NCI-H460 (cell line): Measurements from ENCODE around the gene SDK2. TPM values are rescaled to one million over a fixed set of nuclear protein-coding genes. Genes with fewer than 3 reads are reported as not detected.
"Not testable (repeated sequence)": the region's sequence is repeated elsewhere in the genome, so short reads cannot be mapped to it uniquely, and the experiment has no call there.

Experiments used
- DNase-seq: peaks from one replicate; pipeline ENCODE4 v3.0.0-alpha.2; 2016; ENCODE audit warnings: low read depth; ENCODE audit errors: extremely low read depth
- total RNA-seq: library from RNA; depleted of rRNA; stranded (reverse); fragments of >200 nt; shearing (Covaris generic); gene quantifications from 2 replicates; pipeline ENCODE4 v1.2.3, GENCODE V29; 2014

Gene SDK2
- total RNA-seq, 1 experiment from 2014 or later, result 0.02 TPM

GRCh38 chr17:73470316-73470826, 173.9 kb downstream of the SDK2 start:
- no peak for DNase-seq

GRCh38 chr17:73469311-73469710, 174.9 kb downstream of the SDK2 start:
- no peak for DNase-seq

GRCh38 chr17:73468221-73468620, 176.0 kb downstream of the SDK2 start:
- DNase-seq, result no peak

- DNase-seq, result no peak
Observed at GRCh38 chr17:73467651-73468050, 176.6 kb downstream of the SDK2 start.

GRCh38 chr17:73466704-73467433, 177.4 kb downstream of the SDK2 start:
- no peak for DNase-seq

- no peak for DNase-seq
Observed at GRCh38 chr17:73465953-73466230, 178.4 kb downstream of the SDK2 start.

- DNase-seq, result no peak
Observed at GRCh38 chr17:73465130-73465952, 178.9 kb downstream of the SDK2 start.

GRCh38 chr17:73464447-73464846, 179.8 kb downstream of the SDK2 start:
- no peak for DNase-seq

GRCh38 chr17:73463821-73464220, 180.4 kb downstream of the SDK2 start:
- no peak for DNase-seq

- no peak for DNase-seq
Observed at GRCh38 chr17:73462823-73463222, 181.4 kb downstream of the SDK2 start.

GRCh38 chr17:73459980-73460379, 184.3 kb downstream of the SDK2 start:
- no peak for DNase-seq

GRCh38 chr17:73455767-73456166, 188.5 kb downstream of the SDK2 start:
- no peak for DNase-seq

GRCh38 chr17:73455050-73455687, 189.1 kb downstream of the SDK2 start:
- no peak for DNase-seq

- not testable (repeated sequence) for DNase-seq
Observed at GRCh38 chr17:73453494-73453893, 190.8 kb downstream of the SDK2 start.

GRCh38 chr17:73453090-73453489, 191.2 kb downstream of the SDK2 start:
- no peak for DNase-seq

GRCh38 chr17:73452009-73452408, 192.2 kb downstream of the SDK2 start:
- no peak for DNase-seq

GRCh38 chr17:73447319-73447718, 196.9 kb downstream of the SDK2 start:
- no peak for DNase-seq

GRCh38 chr17:73446617-73447016, 197.6 kb downstream of the SDK2 start:
- no peak for DNase-seq

- DNase-seq, result no peak
Observed at GRCh38 chr17:73445466-73445865, 198.8 kb downstream of the SDK2 start.

GRCh38 chr17:73444021-73444420, 200.2 kb downstream of the SDK2 start:
- no peak for DNase-seq

GRCh38 chr17:73439597-73439996, 204.6 kb downstream of the SDK2 start:
- no peak for DNase-seq

GRCh38 chr17:73437826-73438225, 206.4 kb downstream of the SDK2 start:
- DNase-seq, result no peak
